BE2C (cell line): ENCODE data around the gene L1CAM.
A peak's percentile ranks its signal among the peaks of the same experiment; 100 is the strongest.

Source experiments
- DNase-seq: peaks from one replicate; pipeline ENCODE4 v3.0.0-alpha.2; 2020
- H3K27me3 ChIP-seq: fragments of 250-450 bp; sonication (Bioruptor Pico); 2 replicates; pipeline ENCODE4 v1.5.1; 2020; ENCODE audit warnings: mild to moderate bottlenecking
- H3K36me3 ChIP-seq: fragments of 250-450 bp; sonication (Bioruptor Pico); 2 replicates; pipeline ENCODE4 v1.5.1; 2020; ENCODE audit warnings: mild to moderate bottlenecking
- H3K4me1 ChIP-seq: fragments of 250-450 bp; sonication (Bioruptor Pico); 2 replicates; pipeline ENCODE4 v1.5.1; 2020
- H3K4me3 ChIP-seq: 2 replicates; pipeline ENCODE4 v1.5.1; 2011; ENCODE audit warnings: low read depth, low read length
- H3K9me3 ChIP-seq: fragments of 250-450 bp; sonication (Bioruptor Pico); 2 replicates; pipeline ENCODE4 v1.5.1; 2020
- TF ChIP-seq, protein P1 (sequence below): IDR thresholded peaks from 2 replicates; pipeline ENCODE4 v1.5.1; 2012; ENCODE audit warnings: mild to moderate bottlenecking, low read depth, low read length

Gene L1CAM

DNA sequence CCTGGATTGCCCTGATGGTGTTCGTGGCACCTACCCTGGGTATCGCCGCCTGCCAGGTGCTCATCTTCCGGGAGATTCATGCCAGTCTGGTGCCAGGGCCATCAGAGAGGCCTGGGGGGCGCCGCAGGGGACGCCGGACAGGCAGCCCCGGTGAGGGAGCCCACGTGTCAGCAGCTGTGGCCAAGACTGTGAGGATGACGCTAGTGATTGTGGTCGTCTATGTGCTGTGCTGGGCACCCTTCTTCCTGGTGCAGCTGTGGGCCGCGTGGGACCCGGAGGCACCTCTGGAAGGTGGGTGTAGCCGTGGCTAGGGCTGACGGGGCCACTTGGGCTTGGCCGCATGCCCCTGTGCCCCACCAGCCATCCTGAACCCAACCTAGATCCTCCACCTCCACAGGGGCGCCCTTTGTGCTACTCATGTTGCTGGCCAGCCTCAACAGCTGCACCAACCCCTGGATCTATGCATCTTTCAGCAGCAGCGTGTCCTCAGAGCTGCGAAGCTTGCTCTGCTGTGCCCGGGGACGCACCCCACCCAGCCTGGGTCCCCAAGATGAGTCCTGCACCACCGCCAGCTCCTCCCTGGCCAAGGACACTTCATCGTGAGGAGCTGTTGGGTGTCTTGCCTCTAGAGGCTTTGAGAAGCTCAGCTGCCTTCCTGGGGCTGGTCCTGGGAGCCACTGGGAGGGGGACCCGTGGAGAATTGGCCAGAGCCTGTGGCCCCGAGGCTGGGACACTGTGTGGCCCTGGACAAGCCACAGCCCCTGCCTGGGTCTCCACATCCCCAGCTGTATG lies 20.3 kb upstream of the L1CAM start:
- no peak for DNase-seq
- no peaks in the 10 kb centered on the region for H3K36me3 ChIP-seq
- H3K4me3 ChIP-seq, result no peak overlapping the region
- no peaks in the 10 kb centered on the region for H3K9me3 ChIP-seq
- H3K4me1 ChIP-seq, result peaks cover 30% of the 10 kb centered on the region
- TF ChIP-seq, protein P1, sequence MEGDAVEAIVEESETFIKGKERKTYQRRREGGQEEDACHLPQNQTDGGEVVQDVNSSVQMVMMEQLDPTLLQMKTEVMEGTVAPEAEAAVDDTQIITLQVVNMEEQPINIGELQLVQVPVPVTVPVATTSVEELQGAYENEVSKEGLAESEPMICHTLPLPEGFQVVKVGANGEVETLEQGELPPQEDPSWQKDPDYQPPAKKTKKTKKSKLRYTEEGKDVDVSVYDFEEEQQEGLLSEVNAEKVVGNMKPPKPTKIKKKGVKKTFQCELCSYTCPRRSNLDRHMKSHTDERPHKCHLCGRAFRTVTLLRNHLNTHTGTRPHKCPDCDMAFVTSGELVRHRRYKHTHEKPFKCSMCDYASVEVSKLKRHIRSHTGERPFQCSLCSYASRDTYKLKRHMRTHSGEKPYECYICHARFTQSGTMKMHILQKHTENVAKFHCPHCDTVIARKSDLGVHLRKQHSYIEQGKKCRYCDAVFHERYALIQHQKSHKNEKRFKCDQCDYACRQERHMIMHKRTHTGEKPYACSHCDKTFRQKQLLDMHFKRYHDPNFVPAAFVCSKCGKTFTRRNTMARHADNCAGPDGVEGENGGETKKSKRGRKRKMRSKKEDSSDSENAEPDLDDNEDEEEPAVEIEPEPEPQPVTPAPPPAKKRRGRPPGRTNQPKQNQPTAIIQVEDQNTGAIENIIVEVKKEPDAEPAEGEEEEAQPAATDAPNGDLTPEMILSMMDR, result no peak
- H3K27me3 ChIP-seq, result no peaks in the 10 kb centered on the region

DNA sequence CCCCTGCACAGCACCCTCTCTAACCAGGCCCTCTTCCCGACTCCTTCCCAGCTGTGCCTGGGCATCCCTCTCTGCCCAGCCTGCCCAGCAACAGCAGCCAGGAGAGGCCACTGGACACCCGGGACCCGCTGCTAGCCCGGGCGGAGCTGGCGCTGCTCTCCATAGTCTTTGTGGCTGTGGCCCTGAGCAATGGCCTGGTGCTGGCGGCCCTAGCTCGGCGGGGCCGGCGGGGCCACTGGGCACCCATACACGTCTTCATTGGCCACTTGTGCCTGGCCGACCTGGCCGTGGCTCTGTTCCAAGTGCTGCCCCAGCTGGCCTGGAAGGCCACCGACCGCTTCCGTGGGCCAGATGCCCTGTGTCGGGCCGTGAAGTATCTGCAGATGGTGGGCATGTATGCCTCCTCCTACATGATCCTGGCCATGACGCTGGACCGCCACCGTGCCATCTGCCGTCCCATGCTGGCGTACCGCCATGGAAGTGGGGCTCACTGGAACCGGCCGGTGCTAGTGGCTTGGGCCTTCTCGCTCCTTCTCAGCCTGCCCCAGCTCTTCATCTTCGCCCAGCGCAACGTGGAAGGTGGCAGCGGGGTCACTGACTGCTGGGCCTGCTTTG lies 19.6 kb upstream of the L1CAM start:
- Histone ChIP-seq H3K4me1 (peaks cover 32% of the 10 kb centered on the region), H3K36me3 (no peaks in the 10 kb centered on the region), H3K4me3 (no peak overlapping the region), H3K27me3 (no peaks in the 10 kb centered on the region), H3K9me3 (no peaks in the 10 kb centered on the region)
- TF ChIP-seq, protein P1, result no peak
- no peak for DNase-seq

DNA sequence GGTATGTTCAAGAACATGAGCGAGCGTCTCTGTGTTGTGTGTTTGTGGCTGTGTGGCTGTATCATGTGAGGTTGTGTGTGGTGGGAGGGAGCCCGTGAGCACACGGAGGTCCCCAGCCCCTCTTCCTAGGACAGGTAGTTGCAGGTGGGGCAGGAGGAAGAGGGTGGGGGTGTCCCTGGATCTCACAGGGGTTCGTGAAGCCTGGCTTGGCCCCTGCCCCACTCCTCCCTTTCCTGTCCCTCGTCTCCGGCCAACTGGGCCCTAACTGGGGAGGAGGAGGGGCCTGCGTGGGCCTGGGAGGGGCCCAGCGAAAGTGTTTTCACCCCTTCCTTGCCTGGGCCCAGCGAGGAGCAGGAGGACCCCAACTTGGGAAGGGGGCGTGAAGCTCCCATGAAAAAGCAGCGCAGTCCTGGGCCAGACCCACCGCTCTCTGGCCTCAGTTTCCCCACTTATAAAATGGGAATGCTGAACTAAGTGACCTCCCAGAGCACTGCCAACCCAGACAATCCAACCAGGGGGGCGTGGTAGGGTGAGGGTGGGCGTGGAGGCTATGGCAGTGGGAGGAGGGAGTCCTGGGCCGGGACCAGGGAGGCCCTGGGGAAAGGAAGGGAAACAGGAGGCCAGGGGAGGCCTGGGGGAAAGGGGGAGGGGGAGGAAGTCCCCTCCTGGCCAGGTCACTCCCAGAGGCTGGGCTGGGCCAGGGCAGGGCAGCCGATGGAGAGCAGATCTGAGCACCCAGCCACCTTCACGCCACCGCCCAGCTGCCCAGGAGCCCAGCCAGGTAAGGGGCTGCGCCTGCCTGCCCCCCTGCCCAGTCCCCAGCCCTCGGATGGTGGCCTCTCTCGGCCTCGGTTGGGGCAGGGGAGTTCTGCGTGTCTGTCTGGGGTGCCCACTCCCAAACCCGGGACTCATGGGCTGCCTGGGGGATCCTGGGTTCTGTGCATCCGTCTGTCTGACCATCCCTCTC lies 18.3 kb upstream of the L1CAM start, which contains the start of gene AVPR2:
TSS of gene AVPR2 (plus strand) at position 683 of the 967 bp plus-strand sequence. CDS start 473 bp downstream, outside the sequence.
- no peak for DNase-seq
- Histone ChIP-seq H3K36me3 (no peaks in the 10 kb centered on the region), H3K4me1 (peaks cover 31% of the 10 kb centered on the region), H3K27me3 (no peaks in the 10 kb centered on the region), H3K9me3 (no peaks in the 10 kb centered on the region), H3K4me3 (no peak within 1 kb of the TSS)
- TF ChIP-seq, protein P1, result no peak

DNA sequence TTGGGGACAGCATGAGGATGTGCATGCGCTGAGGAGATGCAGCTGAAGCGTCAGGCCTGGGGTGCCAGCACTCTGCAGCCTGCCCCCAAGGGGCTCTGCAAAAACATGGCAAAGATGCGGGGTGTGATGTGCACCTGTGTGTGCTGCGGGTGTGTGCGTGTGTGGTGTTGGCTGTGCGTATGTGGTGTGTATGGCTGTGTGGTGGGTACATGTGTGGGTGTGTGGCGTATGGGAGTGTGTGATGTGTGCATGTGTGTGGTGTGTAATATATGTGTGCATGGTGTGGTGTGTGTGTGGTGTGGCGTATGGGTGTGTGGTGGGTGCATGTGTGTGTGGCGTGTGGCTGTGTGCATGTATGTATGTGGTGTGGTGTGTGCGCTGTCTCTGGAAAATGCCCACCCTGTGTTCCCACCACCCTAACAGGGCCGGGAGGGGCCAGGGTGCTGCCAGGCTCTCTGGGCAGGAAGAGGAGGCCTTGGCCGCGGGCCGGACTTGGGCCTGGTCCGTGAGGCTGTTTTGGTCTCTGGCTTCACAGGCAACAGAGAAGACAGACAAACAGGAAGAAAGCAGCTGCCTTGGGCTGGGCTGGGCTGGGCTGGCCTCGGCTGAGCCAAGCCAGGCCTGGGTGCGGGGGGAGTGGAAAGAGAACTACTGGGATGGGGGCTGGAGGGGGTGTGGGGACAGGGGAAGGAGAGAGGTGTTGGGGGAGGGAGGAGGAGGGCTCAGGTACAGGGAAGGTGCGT lies 17.4 kb upstream of the L1CAM start:
- Histone ChIP-seq H3K36me3 (no peaks in the 10 kb centered on the region), H3K4me3 (no peak overlapping the region), H3K4me1 (peaks cover 25% of the 10 kb centered on the region), H3K27me3 (no peaks in the 10 kb centered on the region), H3K9me3 (no peaks in the 10 kb centered on the region)
- DNase-seq, result no peak
- TF ChIP-seq, protein P1, result no peak

DNA sequence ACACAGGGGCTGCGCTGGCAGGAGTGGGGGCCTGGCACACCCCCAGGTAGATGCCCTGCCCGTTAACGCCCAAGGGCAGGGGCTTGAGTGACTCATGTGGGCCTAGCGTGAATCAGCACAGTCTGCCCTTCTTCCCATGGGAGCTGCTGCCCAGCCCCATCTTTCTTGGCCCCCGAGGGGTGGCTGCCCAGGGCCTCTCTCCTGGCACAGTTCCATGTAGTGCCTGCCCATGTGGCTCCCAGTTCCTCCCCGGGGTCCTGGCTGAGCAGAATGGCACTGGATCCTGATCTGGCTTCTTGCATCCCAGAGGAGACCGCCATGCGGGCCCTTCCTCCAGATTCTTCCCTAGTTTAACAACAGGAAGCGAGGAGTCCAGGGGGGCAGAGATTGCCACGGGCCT lies 16.4 kb upstream of the L1CAM start:
- peak; percentile 65 for DNase-seq
- Histone ChIP-seq H3K4me3 (no peak overlapping the region), H3K9me3 (no peaks in the 10 kb centered on the region), H3K36me3 (no peaks in the 10 kb centered on the region), H3K4me1 (peaks cover 25% of the 10 kb centered on the region), H3K27me3 (no peaks in the 10 kb centered on the region)
- TF ChIP-seq, protein P1, result no peak
